PC-9 (cell line): ENCODE measurements around the gene TGFBI. TPM values are rescaled to one million over a fixed set of nuclear protein-coding genes. Genes with fewer than 3 reads are reported as not detected.

Experiments
- BruUV-seq: library from RNA; stranded (reverse); fragments of 400-500 nt; replicated peaks from 2 replicates; lab custom pipeline; 2021; lab: Mats Ljungman, UMichigan
- CTCF ChIA-PET: fragments of 300-600 bp; sonication (Branson Sonifier 250); formaldehyde crosslinking; loops from one replicate; lab custom pipeline; 2022; ENCODE audit warnings: antibody characterized with exemption; lab: Charles Lee
- POLR2A ChIA-PET: fragments of 300-600 bp; sonication (Branson Sonifier 250); formaldehyde crosslinking; loops from one replicate; lab custom pipeline; 2022; ENCODE audit warnings: antibody characterized with exemption; ENCODE audit not compliant: unreplicated experiment; lab: Charles Lee
- DNase-seq, 2 experiments: peaks; one replicate each; pipeline versions ENCODE4 v3.0.0 to v3.0.0-alpha.2; 2015 to 2022; ENCODE audit warnings: mixed read lengths in 1 of 2
- H2AFZ ChIP-seq: fragments of 200-600 bp; sonication (generic); 2 replicates; pipeline ENCODE4 v1.8.1; 2017; ENCODE audit warnings: antibody characterized with exemption
- H3F3A ChIP-seq: fragments of 200-600 bp; sonication (generic); 2 replicates; pipeline ENCODE4 v1.8.1; 2017; ENCODE audit warnings: antibody characterized with exemption, mild to moderate bottlenecking, low read depth; ENCODE audit not compliant: insufficient read depth
- H3K27ac ChIP-seq: fragments of 200-600 bp; sonication (generic); 2 replicates; pipeline ENCODE4 v1.6.1; 2016; ENCODE audit warnings: mixed run types
- H3K27me3 ChIP-seq: fragments of 200-600 bp; sonication (generic); 2 replicates; pipeline ENCODE4 v1.6.1; 2016; ENCODE audit warnings: low read depth, mixed run types; ENCODE audit not compliant: insufficient read depth
- H3K36me3 ChIP-seq: fragments of 200-600 bp; sonication (generic); 2 replicates; pipeline ENCODE4 v1.6.1; 2016; ENCODE audit warnings: low read depth, mixed run types
- H3K4me1 ChIP-seq: fragments of 200-600 bp; sonication (generic); replicated peaks from 2 replicates; pipeline ENCODE4 v1.6.1; 2016; ENCODE audit warnings: mixed run types; ENCODE audit not compliant: insufficient read depth
- H3K4me2 ChIP-seq: fragments of 200-600 bp; sonication (generic); 2 replicates; pipeline ENCODE4 v1.6.1; 2017; ENCODE audit warnings: mixed run types
- H3K4me3 ChIP-seq: fragments of 200-600 bp; sonication (generic); 2 replicates; pipeline ENCODE4 v1.6.1; 2016; ENCODE audit warnings: mixed run types
- H3K79me2 ChIP-seq: fragments of 200-600 bp; sonication (generic); 2 replicates; pipeline ENCODE4 v1.6.1; 2017; ENCODE audit warnings: low read depth, mixed run types
- H3K9me2 ChIP-seq: fragments of 200-600 bp; sonication (generic); 2 replicates; pipeline ENCODE4 v1.8.1; 2017; ENCODE audit warnings: mild to moderate bottlenecking; ENCODE audit not compliant: insufficient read depth
- H3K9me3 ChIP-seq: fragments of 200-600 bp; sonication (generic); 2 replicates; pipeline ENCODE4 v1.8.1; 2016; ENCODE audit warnings: low read depth; ENCODE audit not compliant: insufficient read depth
- H4K20me1 ChIP-seq: fragments of 200-600 bp; sonication (generic); 2 replicates; pipeline ENCODE4 v1.8.1; 2017; ENCODE audit not compliant: insufficient read depth
- CTCF ChIP-seq: fragments of 200-600 bp; sonication (generic); conservative IDR thresholded peaks from 2 replicates; pipeline ENCODE4 v1.6.1; 2017; ENCODE audit warnings: mixed run types, antibody characterized with exemption, mild to moderate bottlenecking, moderate library complexity
- EZH2 ChIP-seq: fragments of 200-600 bp; sonication (generic); IDR thresholded peaks from 2 replicates; pipeline ENCODE4 v1.8.0; 2017; ENCODE audit warnings: antibody characterized with exemption, low read depth
- intact Hi-C: fragments of 100-400 bp; cut with micrococcal nuclease; formaldehyde crosslinking; loops from one replicate; pipeline ENCODE4 v1.10.0; 2022; ENCODE audit not compliant: unreplicated experiment
- total RNA-seq: library from RNA; stranded (reverse); gene quantifications from 2 replicates; pipeline ENCODE4 v1.2.3, GENCODE V29; 2021

Gene TGFBI
- total RNA-seq, 1 experiment from 2014 or later = 437 TPM

DNA sequence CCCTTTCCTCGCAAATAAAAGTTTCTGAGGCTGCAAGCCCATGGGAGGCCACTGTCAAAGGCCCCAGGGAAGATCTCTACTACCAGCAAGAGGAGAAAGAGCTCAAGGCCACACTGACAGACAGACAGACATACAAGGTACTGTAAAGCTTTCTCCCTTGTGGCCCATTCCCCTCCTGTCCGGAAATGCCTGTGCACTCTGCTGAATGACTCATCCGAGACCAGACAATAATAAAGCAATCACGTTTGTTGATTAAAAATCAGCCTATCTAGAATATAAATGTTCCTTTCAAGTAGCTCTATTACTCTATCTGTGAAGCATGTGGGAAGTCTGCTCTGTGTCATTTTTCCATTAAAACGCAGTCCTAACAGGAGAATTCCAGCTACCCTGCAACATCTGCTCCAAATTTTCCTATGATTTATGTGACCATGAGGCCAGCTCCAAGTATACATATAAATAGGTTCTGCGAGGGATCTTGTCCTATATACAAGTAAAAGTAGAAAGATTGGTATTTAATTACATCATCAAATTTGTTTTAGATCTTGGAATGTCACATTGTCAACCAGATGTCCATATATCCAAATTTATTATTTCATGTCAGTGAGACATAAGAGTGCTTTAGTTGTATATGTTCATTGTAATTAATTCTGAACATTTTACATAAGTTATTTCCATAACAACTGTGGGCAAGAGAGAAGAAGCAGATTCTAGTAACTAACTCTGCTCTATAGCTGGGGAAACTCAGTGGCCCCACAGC lies 34.7 kb upstream of the TGFBI start:
- BruUV-seq = no TSS peak
- no peaks in the 10 kb centered on the region for H3F3A ChIP-seq
- no peak for DNase-seq
- TF ChIP-seq CTCF (no peak), EZH2 (no peak)
- no peaks in the 10 kb centered on the region for H3K4me1 ChIP-seq
- H3K9me2 ChIP-seq = no peaks in the 10 kb centered on the region
- H2AFZ ChIP-seq = no peak overlapping the region
- no peaks in the 10 kb centered on the region for H3K79me2 ChIP-seq
- CTCF ChIA-PET = interaction anchor here (0.9 to 1.0 kb wide), 2 partner anchors 16 to 34 kb away, joined by 3 to 4 read pairs; partner anchors contain the start of gene TGFBI
- H3K27me3 ChIP-seq = no peaks in the 10 kb centered on the region
- no peaks in the 10 kb centered on the region for H3K36me3 ChIP-seq
- no peaks in the 10 kb centered on the region; the same call in 1 of the 2 replicates for H3K9me3 ChIP-seq
- POLR2A ChIA-PET = interaction anchor here (0.5 to 0.6 kb wide), 2 partner anchors 9 to 934 kb away, joined by 4 to 11 read pairs; no protein-coding TSS in a partner anchor
- intact Hi-C loops = no loop called here
- H4K20me1 ChIP-seq = no peaks in the 10 kb centered on the region
- H3K4me3 ChIP-seq = no peak overlapping the region
- no peak overlapping the region for H3K27ac ChIP-seq
- H3K4me2 ChIP-seq = no peak overlapping the region

DNA sequence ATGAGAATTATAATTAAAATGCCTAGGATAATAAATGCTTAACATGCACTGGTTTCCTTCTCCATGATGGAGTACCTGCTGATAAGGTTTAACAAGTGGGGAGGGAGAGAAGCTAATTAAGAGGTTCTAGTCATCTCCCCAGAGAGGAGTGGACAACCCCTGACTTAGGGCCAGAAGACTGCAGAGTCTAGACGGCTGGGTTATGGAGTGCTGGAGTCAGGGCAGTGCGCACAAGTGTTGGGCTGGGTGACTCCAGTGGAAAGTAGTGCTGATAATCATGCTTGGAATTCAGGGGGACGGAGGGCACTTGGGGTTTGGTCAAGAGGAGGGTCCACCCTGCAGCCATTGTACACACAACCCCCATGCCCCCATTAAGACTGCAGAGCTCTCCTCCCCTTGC lies 32.8 kb upstream of the TGFBI start:
- no peaks in the 10 kb centered on the region for H3K36me3 ChIP-seq
- H3K79me2 ChIP-seq = no peaks in the 10 kb centered on the region
- H3K4me1 ChIP-seq = peaks cover 6% of the 10 kb centered on the region; the same call in 1 of the 2 replicates
- intact Hi-C loops = no loop called here
- no peak overlapping the region for H3K4me3 ChIP-seq
- BruUV-seq = no TSS peak
- no peak overlapping the region for H2AFZ ChIP-seq
- TF ChIP-seq CTCF = no peak
- TF ChIP-seq EZH2 = no peak
- no peaks in the 10 kb centered on the region for H3K27me3 ChIP-seq
- POLR2A ChIA-PET = no interaction called here
- H3K9me3 ChIP-seq = no peaks in the 10 kb centered on the region; the same call in 1 of the 2 replicates
- H3F3A ChIP-seq = no peaks in the 10 kb centered on the region
- H4K20me1 ChIP-seq = no peaks in the 10 kb centered on the region
- H3K4me2 ChIP-seq = no peak overlapping the region
- no peak for DNase-seq
- CTCF ChIA-PET = no interaction called here
- H3K9me2 ChIP-seq = no peaks in the 10 kb centered on the region
- no peak overlapping the region for H3K27ac ChIP-seq

- no TSS peak for BruUV-seq
- H3K27ac ChIP-seq = no peak overlapping the region
- CTCF ChIA-PET = no interaction called here
- no peaks in the 10 kb centered on the region for H3K36me3 ChIP-seq
- H3K4me1 ChIP-seq = peaks cover 6% of the 10 kb centered on the region; the same call in 1 of the 2 replicates
- no peaks in the 10 kb centered on the region for H3K27me3 ChIP-seq
- no peak for DNase-seq
- POLR2A ChIA-PET = no interaction called here
- no peaks in the 10 kb centered on the region for H3K79me2 ChIP-seq
- H3K4me2 ChIP-seq = no peak overlapping the region
- no peak overlapping the region for H3K4me3 ChIP-seq
- intact Hi-C loops = no loop called here
- no peak overlapping the region for H2AFZ ChIP-seq
- H4K20me1 ChIP-seq = no peaks in the 10 kb centered on the region
- no peaks in the 10 kb centered on the region for H3F3A ChIP-seq
- H3K9me3 ChIP-seq = no peaks in the 10 kb centered on the region; the same call in 1 of the 2 replicates
- TF ChIP-seq EZH2 (no peak), CTCF (no peak)
- H3K9me2 ChIP-seq = no peaks in the 10 kb centered on the region
Measured at GRCh38 chr5:135996611-135997010, 32.2 kb upstream of the TGFBI start.
